KBM-7 (cell line): Measurements from ENCODE around the gene FXYD6.
"Not testable (repeated sequence)": the region's sequence is repeated elsewhere in the genome, so short reads cannot be mapped to it uniquely, and the experiment has no call there.

Experiments used
- DNase-seq: peaks from one replicate; pipeline ENCODE4 v3.0.0-alpha.2; 2015
- in situ Hi-C: fragments of 300-500 bp; cut with MboI; formaldehyde crosslinking; loops from 2 replicates; pipeline ENCODE4 v1.14.3; 2020; ENCODE audit warnings: low sequenced_read_pairs, low pct_unique_long_range_greater_than_20kb, mixed read lengths

Gene FXYD6

DNA sequence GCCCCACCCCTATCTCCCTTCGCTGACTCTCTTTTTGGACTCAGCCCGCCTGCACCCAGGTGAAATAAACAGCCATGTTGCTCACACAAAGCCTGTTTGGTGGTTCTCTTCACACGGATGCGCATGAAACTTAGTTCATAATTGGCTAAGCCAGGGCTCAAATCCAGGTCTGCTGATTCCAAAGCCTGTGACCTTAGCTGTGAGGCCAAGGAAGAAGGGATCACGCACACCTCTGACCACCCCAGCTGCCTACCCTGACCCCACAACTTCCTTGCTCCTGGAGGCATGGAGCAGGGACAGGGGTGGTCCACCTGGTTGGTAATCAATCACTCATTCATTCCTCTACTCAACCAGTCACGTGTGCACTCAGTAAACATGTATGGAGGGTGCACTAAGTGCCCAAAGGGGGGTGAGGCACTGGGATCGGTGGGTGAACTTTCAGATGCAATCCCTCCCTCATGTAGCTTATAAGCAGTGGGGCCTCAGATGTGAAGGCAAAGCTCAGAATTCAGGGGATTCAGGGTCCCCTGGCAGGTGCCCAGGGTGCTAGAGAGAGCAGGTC is 62.2 kb downstream of the FXYD6 start:
- in situ Hi-C loops = no loop called here
- no peak for DNase-seq

DNA sequence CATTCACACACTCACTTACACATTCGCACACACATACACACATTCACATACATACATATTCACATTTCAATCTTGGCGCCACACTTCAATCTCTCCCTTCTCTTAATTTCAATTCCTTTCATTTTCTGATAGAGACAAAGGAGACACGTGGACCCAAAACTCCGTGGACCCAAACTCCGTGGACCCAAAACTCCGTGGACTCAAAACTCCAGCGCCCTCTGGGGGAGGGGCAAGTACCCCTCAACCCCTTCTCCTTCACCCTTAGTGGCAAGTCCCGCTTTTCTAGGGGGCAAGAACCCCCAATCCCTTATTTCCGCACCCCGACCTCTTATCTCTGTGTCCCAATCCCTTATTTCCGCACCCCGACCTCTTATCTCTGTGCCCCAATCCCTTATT is 66.4 kb downstream of the FXYD6 start:
- DNase-seq, in situ Hi-C loops: not testable (repeated sequence)

DNA sequence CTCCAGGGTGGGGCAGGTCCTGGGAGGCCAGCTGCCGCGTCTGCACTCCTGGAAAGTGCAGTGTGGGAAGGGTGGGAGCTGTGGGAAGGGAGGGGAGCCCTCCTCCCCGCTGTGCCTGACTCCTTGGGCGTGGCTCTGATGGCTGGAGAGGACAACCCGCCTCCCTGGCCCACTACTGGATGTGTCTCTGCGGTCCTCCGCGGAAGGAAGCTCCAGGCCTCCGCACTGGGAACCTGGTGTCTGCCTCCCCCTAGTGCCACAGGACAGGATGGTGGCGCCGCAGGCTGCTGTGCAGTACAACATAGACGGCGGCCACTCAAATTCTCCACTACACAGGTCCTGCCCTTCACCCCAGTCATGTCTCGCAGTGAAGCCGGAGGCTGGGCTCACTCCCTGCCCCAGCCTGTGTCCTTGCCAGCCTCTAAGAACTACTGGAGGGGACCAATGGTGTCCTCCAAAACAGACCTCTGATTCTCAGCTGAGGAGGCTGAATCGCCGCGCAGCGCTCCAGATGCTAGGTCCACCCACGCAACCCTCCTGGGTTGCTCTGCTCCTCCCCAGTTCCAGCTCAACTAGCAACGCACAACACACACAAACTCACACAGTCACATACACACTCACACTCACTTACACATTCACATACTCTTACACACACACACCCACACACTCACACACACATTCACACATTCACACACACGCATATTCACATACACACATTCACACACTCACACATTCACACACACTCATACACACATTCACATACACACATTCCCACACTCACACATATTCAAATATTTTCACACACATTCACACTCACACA is 67.0 kb downstream of the FXYD6 start:
- peak; percentile 75 for DNase-seq
- in situ Hi-C loops = no loop called here

DNA sequence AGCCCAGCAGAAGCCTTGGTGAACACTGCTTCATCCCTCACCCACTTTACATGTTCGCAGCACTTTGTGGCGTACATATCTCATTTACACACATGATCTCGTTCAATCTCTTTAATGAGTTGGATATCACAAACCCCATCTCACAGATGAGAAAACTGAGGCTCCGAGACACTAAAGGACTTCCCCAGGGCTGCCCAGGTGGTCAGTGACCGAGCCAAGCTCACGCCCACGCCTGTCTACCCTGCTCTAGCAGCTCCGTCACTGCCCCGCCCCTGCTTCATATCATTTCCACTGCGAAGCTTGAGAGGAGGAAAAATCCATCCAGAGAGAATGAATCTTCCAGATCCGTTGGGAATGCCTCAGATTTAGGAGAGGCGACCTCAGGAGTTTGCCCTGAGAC is 67.7 kb downstream of the FXYD6 start:
- in situ Hi-C loops = no loop called here
- DNase-seq = no peak

DNA sequence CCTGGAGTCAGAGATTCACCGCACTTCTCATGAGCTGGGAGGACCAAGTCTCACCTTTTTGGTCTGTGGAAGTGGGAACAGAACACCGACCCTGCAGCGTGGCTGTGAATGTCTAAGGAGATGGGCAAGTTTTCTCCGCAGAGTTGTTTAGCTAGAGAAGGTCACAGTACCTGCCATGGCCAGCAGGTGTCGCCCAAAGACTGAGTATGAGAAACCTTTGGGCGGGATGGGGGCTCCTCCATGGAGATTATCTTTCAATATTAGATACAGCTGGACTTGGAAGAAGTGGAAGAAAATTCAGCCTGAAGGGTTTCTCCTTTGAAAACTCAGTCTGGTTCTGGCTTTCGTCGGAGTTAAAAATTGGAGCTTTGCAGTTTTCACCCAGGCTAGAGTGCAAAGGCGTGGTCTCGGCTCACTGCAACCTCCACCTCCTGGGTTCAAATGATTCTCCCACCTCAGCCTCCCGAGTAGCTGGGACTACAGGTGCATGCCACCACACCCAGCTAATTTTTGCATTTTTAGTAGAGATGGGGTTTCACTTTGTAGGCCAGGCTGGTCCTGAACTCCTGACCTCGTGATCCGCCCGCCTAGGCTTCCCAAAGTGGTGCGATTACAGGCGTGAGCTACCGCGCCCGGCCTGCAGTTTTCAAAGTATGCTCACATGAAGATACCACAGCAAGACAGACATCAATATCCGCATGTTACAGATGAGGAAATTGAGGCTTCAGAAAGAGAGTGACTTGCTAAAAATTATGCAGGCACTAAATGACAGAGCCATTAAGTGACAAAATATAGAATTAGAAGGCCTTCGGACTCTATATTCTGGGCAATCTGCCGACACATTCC is 68.8 kb downstream of the FXYD6 start:
- DNase-seq = peak; percentile 71
- in situ Hi-C loops = no loop called here

DNA sequence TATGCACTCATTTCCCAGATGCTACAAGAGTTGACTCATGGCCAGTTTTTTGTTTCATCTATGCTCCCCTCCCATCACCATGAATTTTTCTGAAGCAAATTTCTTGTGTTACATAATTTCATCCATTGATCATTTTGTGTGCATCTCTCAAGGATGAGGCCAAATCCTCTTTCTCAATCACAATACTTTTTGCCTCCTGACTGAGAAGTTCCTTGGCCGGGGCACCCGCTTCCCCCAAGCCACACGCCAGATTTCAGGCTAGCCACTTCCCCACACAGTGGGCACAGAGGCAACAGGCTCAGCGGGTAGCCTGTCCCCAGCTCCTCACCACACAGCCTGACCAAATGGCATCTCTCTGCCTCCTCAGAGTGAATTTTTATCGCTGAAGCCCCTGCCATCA is 69.6 kb downstream of the FXYD6 start:
- in situ Hi-C loops = no loop called here
- DNase-seq = no peak

DNA sequence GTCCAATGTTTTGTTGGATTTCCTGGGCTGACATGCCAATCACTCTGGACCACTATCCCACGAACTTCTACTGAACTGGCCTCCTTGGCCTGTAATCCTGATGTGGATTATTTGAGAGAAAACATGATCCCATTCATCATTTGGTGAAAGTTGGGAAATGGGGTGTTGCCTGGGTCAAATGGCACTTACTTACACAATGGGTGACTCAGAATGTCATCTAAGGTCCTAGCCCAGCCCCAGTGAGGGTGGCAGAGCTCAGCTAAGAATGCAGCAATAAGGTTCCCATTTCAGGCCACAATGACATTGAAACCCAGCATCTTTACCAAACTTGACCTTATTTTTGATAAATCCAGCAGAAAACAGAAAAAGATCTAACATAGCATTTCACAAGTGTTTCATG is 71.4 kb downstream of the FXYD6 start:
- DNase-seq = no peak
- in situ Hi-C loops = no loop called here

DNA sequence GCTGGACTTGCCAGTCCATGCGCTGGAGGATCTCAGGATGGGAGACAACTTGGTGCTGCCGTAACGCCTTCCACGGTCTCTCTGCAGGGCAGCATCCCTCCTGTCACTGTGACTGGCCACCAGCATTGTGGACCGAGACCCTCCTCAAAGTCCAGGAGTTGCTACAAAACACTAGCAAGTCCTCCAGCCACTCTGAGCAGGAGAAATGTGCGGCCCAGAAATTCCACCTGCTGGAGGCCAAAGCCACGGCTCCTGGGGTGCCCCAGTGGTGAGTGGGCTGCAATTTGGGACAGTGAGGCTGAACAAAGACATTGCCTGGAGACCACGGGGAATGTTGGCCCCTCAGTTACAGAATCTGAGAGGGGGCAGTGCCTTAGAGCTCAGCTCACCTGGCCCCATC is 72.6 kb downstream of the FXYD6 start:
- in situ Hi-C loops = no loop called here
- no peak for DNase-seq

DNA sequence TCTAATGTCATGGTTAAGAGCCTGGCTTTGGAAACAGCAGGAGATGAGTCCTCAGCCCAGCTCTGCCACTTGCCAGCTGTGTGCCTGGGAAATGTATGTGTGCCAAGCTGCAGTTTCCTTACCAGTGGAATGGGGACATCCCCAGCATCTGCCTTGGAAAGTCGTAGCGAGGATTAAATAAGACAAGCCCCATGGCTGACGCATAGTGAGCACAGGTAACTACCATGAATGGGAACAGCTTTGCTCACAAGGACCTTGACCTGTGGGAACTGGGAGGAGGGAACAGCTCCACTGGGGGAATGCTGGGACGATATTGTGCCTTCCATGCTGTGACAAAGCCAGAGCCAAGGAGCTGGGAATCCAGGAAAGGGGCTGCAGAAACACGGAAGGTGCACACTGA is 76.8 kb downstream of the FXYD6 start:
- in situ Hi-C loops = no loop called here
- DNase-seq = no peak

DNA sequence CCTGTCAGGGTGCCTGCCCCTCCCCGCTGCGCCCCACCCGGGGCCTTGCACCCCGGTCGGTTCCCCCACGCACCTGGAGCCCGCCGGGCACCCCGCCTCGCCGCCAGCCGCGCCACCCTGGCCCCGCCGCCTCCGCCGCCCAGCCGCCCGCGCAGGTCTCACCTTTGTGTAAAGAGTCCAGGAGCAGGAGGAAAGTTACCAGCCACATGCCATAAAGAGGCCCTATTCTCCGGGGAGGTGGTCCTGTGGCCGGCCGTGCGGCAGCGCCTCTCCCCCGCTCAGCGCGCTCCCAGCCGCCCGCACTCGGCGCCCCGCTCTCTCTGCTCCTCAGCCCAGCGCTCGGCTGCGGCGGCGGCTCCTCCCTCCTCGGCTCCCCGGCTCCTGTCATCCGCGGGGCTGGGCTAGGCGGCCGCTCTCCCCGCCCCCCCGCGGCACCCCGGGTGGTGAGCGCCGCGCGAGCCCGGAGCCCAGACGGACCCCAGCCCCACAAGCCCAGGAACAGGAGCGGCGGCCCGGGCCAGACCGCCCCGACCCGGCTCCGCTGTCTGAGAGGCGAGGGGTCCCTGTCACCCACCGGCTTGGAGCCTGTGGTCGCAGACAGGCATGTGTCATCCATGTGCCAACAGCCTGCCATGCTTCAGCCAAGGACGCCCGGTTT is 79.5 kb downstream of the FXYD6 start, which contains the start of gene DSCAML1:
DSCAML1 (minus strand) TSS at position 345 of the 658 bp plus-strand sequence; CDS start at position 208, 137 bp downstream.
- DNase-seq = no peak
- in situ Hi-C loops = no loop called here

DNA sequence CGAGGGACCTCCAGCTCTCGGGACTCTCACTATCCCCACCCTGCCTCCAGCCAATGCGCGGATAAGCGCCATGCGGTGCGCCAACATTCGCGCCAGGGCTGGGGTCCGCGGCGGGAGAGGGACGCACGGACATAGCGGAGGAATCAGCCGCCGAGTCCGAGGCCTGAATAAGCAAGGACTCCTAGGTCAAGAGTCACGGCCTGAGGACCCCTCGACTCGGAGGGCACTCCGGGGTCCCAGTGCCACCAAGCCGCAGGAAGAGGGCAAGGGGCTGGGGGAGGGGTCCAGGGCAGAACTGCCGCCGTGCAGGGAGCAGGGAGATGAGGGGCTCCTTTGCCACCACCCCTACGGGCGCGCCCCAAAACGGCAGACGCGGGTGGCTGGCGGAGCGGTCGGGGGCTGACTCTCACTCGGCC is 80.0 kb downstream of the FXYD6 start:
- in situ Hi-C loops = no loop called here
- DNase-seq = no peak

DNA sequence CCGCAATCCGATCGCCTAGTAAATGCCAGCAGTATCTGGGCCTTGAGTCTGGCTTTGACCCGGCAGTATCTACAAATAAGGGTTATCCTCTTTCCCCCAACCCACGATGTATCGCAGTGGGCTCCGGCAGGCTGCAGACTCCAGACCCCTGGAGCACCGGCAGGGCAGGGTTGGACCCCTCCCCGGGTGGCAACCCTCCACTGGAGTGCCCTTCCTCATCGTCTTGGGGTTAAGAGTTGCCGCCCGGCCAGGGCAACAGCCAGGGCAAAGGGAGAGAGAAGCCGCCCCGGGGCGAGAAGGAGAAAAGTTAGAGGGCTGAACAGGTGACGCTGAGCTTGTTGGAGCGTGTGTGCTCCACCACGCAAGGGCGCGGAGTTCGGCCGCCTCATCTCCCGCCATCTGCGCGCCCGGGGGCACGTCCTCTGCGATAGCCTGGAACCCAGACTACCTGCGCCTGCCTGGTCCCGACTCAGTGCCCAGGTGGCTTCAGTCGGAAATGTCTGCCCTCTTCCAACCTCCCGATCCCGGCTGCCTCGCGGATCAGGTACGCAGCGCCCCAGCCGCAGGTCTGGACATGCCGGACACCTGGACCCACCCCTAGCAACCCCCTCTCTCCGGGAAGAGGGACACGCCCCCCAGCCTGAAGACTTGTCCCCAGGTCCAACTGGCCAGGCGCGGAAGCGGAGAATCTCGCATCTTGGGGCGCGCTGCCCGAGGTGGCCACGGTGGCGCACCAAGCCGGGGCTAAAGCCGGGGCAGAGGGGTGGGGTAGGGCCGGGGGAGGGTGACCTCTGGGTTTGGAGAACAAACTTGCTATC is 80.6 kb downstream of the FXYD6 start:
- no peak for DNase-seq
- in situ Hi-C loops = no loop called here

DNA sequence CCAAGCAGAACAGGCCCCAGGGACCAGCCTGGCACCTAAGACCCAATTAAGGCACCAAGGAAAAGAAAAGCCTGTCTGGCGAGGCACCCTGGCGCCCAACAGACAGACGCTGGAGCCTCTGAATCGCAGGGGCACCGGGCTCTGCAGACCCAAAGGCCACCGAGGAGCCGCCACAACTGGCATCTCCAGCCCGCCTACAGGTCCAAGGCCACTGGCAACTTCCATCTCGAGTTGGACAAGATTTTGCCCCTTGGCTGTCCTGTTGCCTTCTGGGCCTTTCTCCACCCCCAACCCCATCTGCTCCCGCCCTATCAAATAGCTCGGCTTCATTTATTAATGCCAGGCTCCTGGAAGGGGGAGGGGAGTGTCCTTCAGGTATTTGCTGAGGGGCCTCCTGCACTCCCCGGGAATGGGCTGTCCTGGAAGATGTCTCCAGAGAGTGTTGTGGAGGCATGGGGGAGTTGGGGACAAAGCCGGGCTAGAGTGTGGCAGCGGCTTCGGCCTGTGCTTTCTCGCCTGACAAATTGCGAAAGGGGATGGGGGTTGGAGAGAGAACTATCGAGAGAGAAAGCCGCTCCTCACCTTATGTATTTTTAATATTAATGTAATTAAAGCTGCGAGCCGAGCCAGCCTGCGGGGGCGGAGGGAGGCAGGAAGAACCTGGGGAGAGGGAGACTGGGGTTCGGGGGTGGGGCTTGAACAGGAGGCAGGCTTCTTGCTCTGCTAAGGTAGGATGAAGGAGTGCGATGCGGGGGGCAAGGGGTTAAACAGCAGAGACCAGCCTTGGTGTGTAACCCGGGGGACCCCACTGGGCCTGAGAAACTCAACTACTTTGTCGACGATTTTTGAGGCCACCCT is 81.5 kb downstream of the FXYD6 start:
- in situ Hi-C loops = no loop called here
- no peak for DNase-seq

DNA sequence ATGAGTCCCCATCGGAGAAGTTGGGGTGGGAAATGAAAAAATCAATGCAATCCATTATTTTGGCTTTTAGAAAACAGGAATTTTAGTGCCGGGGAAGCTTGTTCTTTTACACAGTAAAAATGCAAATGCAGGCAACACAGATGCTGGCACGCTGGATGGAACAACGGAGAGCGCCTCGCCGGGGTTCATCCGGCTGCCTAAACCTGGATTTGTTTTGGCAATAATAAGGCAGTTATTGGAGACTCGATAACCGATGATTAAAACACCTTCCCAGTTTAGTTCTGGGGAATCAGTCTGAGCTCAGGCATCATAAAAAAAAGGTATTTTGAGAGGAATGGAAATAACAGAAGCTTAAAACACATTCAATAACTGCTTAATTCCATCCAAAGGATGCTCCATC is 82.3 kb downstream of the FXYD6 start:
- no peak for DNase-seq
- in situ Hi-C loops = no loop called here

DNA sequence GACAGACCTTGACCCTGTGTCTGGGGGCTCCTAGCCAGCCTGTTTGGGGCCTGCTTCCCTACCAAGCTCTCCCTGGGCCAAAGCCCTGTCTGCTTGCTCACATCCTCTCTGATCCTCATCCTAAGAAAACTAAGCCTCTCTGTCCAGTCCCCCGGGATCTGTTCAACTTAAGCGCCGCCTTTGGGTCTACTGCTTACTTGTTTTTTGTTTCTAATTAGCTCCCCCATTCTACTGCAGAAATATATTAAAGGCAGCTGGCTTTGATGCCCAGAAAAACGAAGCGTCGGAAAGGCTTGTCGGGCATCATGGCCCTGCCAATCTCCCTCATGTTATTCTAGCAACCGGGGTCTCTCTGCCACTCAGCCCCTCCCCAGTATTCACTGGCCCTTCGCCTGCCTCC is 82.9 kb downstream of the FXYD6 start:
- in situ Hi-C loops = no loop called here
- DNase-seq = no peak

DNA sequence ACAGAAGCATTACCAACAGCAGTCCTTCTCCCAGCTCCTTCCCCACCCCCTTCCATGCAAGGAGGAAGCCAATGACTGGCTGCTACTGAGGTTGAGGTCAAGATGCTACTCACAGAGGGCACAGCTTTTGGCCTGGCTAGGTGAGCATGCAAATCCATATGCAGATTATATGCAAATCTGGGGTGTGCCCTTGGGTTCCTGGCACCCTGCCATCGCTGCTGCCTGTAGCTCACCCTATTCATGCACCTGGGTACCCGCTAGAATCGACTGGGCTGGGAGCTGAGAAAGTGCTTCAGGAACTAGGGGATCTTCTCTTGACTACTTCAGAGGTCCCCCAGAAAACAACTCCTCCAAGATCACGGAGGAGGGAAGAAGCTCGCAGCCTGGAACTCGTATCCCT is 83.5 kb downstream of the FXYD6 start:
- in situ Hi-C loops = no loop called here
- no peak for DNase-seq

DNA sequence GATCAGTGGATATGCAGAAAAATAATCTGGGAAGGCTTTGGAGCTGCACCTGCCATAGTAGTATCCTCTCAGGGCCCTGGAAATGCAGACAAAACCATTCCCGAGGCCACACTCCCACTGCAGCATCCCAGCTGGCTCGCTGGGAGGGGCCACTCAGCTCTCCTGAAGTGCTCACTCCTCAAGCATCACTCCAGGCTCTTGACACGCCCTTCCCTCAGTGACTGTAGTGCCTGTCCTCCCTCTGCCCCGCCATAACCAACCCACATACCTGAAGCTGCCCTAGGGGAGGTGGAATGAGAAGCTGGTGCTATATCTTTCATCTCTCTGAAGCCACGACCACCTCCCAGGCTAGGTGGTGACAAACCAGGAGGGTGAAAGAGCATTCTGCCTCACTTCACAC is 84.2 kb downstream of the FXYD6 start:
- in situ Hi-C loops = no loop called here
- DNase-seq = no peak

DNA sequence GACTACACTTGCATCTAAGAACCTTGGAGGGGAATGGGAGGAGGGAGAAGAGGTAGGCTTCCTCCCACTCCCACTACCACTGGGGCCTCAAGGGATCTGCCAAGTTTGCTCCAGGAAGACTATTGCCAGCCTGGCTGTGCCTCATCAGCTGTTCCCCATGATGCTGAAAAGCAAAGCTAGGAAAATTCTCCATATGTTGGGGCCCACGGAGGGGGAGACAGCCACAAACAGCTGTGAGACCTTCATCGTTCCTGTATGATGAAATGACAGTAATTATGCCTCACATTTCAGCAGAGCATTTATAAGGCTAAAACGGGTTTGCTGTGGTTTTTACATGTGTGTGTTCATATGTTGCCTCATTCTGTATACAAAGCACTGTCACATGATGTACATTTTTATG is 86.2 kb downstream of the FXYD6 start:
- no peak for DNase-seq
- in situ Hi-C loops = no loop called here
